ENCODE data around the gene USP1.

DNA sequence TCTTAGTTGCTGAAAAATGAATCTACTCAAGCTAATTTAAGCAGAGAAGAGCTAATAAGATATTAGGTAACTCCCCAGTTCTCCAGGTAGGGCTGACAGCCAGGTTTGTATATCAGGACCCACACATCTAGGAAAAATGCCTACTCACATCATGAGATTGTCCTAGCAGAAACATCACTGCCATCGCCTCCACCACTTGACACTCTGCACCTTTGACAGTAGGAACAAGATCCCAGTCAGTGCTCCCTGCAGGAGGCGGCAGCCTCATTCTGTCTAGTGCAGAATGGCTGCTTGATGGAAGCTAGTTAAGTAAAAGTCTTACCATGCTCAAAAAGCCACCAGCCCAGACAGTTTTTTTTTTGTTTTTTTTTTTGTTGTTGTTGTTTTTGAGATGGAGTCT, 31.6 kb upstream of the USP1 start:
- TF ChIP-seq EZH2 (IDR thresholded peaks at IDR 0.05; ENCODE audit: borderline replicate concordance, low read length), result no peak
- TF ChIP-seq CTCF (conservative IDR thresholded peaks at IDR 0.05 in 1 of 2, IDR thresholded peaks at IDR 0.05 in 1 of 2; ENCODE audit: extremely low read depth in 1 of 2, insufficient read depth in 1 of 2, low read depth in 1 of 2, low read length in 2 of 2), result no peak
